ENCODE results near the gene CNPY3. TPM values are rescaled to one million over a fixed set of nuclear protein-coding genes. Genes with fewer than 3 reads are reported as not detected.

The CNPY3 gene
- total and polyA plus RNA-seq, 2 of the 13 experiments (the other 11 are each of a cell fraction or from before 2014, with no cell fraction given): 42.3 to 60.2 TPM

- TF ChIP-seq, protein P1, sequence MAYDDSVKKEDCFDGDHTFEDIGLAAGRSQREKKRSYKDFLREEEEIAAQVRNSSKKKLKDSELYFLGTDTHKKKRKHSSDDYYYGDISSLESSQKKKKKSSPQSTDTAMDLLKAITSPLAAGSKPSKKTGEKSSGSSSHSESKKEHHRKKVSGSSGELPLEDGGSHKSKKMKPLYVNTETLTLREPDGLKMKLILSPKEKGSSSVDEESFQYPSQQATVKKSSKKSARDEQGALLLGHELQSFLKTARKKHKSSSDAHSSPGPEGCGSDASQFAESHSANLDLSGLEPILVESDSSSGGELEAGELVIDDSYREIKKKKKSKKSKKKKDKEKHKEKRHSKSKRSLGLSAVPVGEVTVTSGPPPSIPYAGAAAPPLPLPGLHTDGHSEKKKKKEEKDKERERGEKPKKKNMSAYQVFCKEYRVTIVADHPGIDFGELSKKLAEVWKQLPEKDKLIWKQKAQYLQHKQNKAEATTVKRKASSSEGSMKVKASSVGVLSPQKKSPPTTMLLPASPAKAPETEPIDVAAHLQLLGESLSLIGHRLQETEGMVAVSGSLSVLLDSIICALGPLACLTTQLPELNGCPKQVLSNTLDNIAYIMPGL (CRISPR knock-in tag; IDR thresholded peaks at IDR 0.05; ENCODE audit: borderline replicate concordance in 1 of 2, low read depth in 1 of 2): peak; percentile 46 to 57; a peak in 2 of 4 replicates
- TF ChIP-seq ZBTB40 (IDR thresholded peaks at IDR 0.05) (no peak), ZBTB40 (CRISPR knock-in tag; IDR thresholded peaks at IDR 0.05) (peak; percentile 61; the same call in 1 of the 2 replicates), ZNF510 (CRISPR knock-in tag; IDR thresholded peaks at IDR 0.05; ENCODE audit: low read depth) (peak; percentile 97), ZNF136 (CRISPR knock-in tag; IDR thresholded peaks at IDR 0.05; ENCODE audit: low read depth) (no peak), TBP (CRISPR knock-in tag; IDR thresholded peaks at IDR 0.05) (no peak), PRPF4 (IDR thresholded peaks at IDR 0.05; ENCODE audit: low read depth, low read length, poor library complexity, severe bottlenecking) (no peak), ZNF350 (CRISPR knock-in tag; IDR thresholded peaks at IDR 0.05; ENCODE audit: borderline replicate concordance, low read depth) (peak; percentile 80; the same call in 1 of the 2 replicates), ZNF556 (CRISPR knock-in tag; IDR thresholded peaks at IDR 0.05; ENCODE audit: borderline replicate concordance) (peak; percentile 75), HOXA3 (CRISPR knock-in tag; IDR thresholded peaks at IDR 0.05) (peak; percentile 88; the same call in 1 of the 2 replicates), YEATS4 (CRISPR knock-in tag; IDR thresholded peaks at IDR 0.05; ENCODE audit: borderline replicate concordance) (peak; percentile 82), ZNF256 (CRISPR knock-in tag; conservative IDR thresholded peaks at IDR 0.05) (no peak), MATR3 (CRISPR knock-in tag; IDR thresholded peaks at IDR 0.05) (no peak), IKZF4 (CRISPR knock-in tag; IDR thresholded peaks at IDR 0.05; ENCODE audit: borderline replicate concordance, low read depth, not compliant biosample characterization) (no peak), ZNF282 (IDR thresholded peaks at IDR 0.05; ENCODE audit: partially characterized antibody) (peak; percentile 76), HNF4G (IDR thresholded peaks at IDR 0.05; ENCODE audit: borderline replicate concordance, low read depth, low read length) (peak; percentile 85), HNF4G (CRISPR knock-in tag; IDR thresholded peaks at IDR 0.05; ENCODE audit: borderline replicate concordance, low read depth) (peak; percentile 80; the same call in 1 of the 2 replicates)
Observed at GRCh38 chr6:42938987-42939809, 9.9 kb downstream of the CNPY3 start (continued).
